SJSA1 (cell line): ENCODE data around the gene BIK. TPM values are rescaled to one million over a fixed set of nuclear protein-coding genes. Genes with fewer than 3 reads are reported as not detected.

Experiments used
- DNase-seq, 2 experiments: peaks; one replicate each; pipeline ENCODE4 v3.0.0-alpha.2; 2015 to 2020; ENCODE audit warnings: low spot score in 2 of 2, low read depth in 1 of 2
- H3K27ac ChIP-seq: fragments of 250-450 bp; sonication (Bioruptor Pico); 2 replicates; pipeline ENCODE4 v1.5.1; 2020; ENCODE audit warnings: mild to moderate bottlenecking, moderate library complexity
- H3K27me3 ChIP-seq: fragments of 250-450 bp; sonication (Bioruptor Pico); replicated peaks from 2 replicates; pipeline ENCODE4 v1.5.1; 2020; ENCODE audit warnings: mild to moderate bottlenecking, moderate library complexity
- H3K36me3 ChIP-seq: fragments of 250-450 bp; sonication (Bioruptor Pico); 2 replicates; pipeline ENCODE4 v1.5.1; 2020; ENCODE audit warnings: mild to moderate bottlenecking
- H3K4me1 ChIP-seq: fragments of 250-450 bp; sonication (Bioruptor Pico); replicated peaks from 2 replicates; pipeline ENCODE4 v1.6.1; 2021; ENCODE audit warnings: mild to moderate bottlenecking
- H3K4me3 ChIP-seq: fragments of 250-450 bp; sonication (Bioruptor Pico); 2 replicates; pipeline ENCODE4 v1.5.1; 2020; ENCODE audit warnings: mild to moderate bottlenecking
- H3K9me3 ChIP-seq: fragments of 250-450 bp; sonication (Bioruptor Pico); replicated peaks from 2 replicates; pipeline ENCODE4 v1.5.1; 2020; ENCODE audit warnings: mild to moderate bottlenecking
- total RNA-seq: library from RNA; depleted of rRNA; stranded (reverse); fragments of >200 nt; shearing (Covaris generic); gene quantifications from 2 replicates; pipeline ENCODE4 v1.2.3, GENCODE V29; 2014; rRNA removed

BIK gene
- total RNA-seq = 1.4 and 2.2 TPM in 2 replicates

GRCh38 chr22:43110444-43110926, at the start of gene BIK:
Gene BIK, plus strand, starts transcription at chr22:43110750. Its CDS starts 13,273 bp downstream, at chr22:43124023.
- DNase-seq = peak; percentile 17 to 65
- Histone ChIP-seq H3K27me3 (peaks cover 18% of the 10 kb centered on the region), H3K4me3 (peak within 1 kb of the TSS; percentile 47), H3K4me1 (peaks cover 14% of the 10 kb centered on the region), H3K36me3 (peaks cover 4% of the 10 kb centered on the region; the same call in 1 of the 2 replicates), H3K27ac (no peak within 1 kb of the TSS), H3K9me3 (peaks cover 4% of the 10 kb centered on the region; the same call in 1 of the 2 replicates)

DNA sequence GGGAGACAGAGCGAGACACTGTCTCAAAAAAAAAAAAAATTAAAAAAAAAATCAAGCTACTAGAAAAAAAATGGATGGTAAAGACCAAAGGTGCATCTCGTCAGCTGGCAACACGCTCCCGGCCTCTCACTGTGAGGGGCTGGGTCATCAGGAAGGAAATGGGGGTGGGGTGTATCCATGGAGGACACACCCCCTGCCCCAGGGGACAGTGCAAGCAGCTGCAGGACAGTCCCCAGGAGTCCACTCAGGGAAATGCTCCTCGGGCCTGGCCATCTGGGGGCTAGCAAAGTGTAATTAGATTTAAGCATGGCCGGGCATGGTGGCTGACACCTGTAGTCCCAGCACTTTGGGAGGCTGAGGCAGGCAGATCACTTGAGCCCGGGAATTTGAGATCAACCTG, 44.4 kb upstream of the BIK start:
- Histone ChIP-seq H3K9me3 (no peaks in the 10 kb centered on the region), H3K4me3 (no peak overlapping the region), H3K36me3 (peaks cover 12% of the 10 kb centered on the region), H3K27ac (peak overlapping the region; percentile 97), H3K4me1 (peaks cover 35% of the 10 kb centered on the region), H3K27me3 (no peaks in the 10 kb centered on the region)
- DNase-seq = no peak

DNA sequence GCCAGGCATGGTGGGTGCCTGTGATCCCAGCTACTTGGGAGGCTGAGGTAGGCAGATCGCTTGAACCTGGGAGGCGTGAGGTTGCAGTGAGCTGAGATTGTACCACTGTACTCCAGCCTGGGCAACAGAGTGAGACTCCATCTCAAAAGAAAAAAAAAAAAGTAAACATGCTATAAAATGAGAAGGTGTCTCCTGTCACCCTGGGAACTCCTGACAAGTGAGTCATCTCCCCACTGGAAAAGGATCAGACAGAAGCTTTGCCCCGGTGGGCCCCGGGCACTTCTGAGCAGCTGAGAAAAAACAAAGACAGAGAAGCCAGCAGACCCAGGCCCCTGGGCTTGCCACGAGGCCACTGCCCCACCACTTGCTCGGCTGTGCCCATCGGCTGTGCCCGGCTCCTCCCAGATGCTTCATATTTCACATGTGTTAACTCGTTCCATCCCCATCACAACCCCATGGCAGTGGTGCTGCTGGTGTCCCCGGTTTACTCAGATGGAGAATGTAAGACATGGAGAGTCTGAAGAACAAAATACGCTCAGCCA, 43.6 kb upstream of the BIK start:
- H3K27ac ChIP-seq = peak overlapping the region; percentile 97
- DNase-seq = peak; percentile 89 to 94

GRCh38 chr22:43077121-43077877, 33.3 kb upstream of the BIK start:
- no peak overlapping the region for H3K4me3 ChIP-seq
- 0 out of 2 replicates have a peak, but pooled peaks cover 2% of the 10 kb centered on the region for H3K36me3 ChIP-seq

More for the DNA sequence above, 43.6 kb upstream of the BIK start:
- no peak overlapping the region for H3K4me3 ChIP-seq
- peaks cover 39% of the 10 kb centered on the region for H3K4me1 ChIP-seq
- H3K27me3 ChIP-seq = no peaks in the 10 kb centered on the region
- peaks cover 12% of the 10 kb centered on the region for H3K36me3 ChIP-seq
- no peaks in the 10 kb centered on the region for H3K9me3 ChIP-seq

GRCh38 chr22:43078522-43078921, 32.0 kb upstream of the BIK start:
- H3K27me3 ChIP-seq = no peaks in the 10 kb centered on the region
- no peak overlapping the region for H3K4me3 ChIP-seq
- H3K4me1 ChIP-seq = no peaks in the 10 kb centered on the region
- H3K36me3 ChIP-seq = no peaks in the 10 kb centered on the region
- no peaks in the 10 kb centered on the region for H3K9me3 ChIP-seq
- DNase-seq = no peak
- no peak overlapping the region for H3K27ac ChIP-seq

More at GRCh38 chr22:43077121-43077877, 33.3 kb upstream of the BIK start:
- DNase-seq = no peak
- no peaks in the 10 kb centered on the region for H3K9me3 ChIP-seq
- no peaks in the 10 kb centered on the region for H3K27me3 ChIP-seq
- H3K27ac ChIP-seq = no peak overlapping the region
- H3K4me1 ChIP-seq = no peaks in the 10 kb centered on the region

DNA sequence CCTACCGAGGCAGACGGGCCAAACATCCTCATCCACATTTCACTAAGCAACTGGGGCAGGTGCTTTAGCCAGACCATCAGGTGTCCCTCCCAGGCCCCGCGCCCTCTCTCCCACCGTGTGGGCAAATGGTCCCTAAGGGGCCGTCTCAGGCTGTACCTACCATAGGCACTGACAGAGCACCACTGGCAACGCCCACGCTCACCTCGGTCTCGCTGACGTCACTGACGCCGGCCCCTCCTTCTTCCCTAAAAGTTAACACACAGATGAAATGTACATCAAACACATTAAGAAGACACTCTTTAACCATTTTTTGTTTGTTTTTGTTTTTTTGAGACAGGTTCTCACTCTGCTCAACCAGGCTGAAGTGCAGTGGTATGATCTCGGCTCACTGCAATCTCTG, 30.8 kb upstream of the BIK start:
- DNase-seq = no peak
- H3K9me3 ChIP-seq = no peaks in the 10 kb centered on the region
- H3K27me3 ChIP-seq = no peaks in the 10 kb centered on the region
- H3K27ac ChIP-seq = no peak overlapping the region
- H3K4me3 ChIP-seq = no peak overlapping the region
- H3K36me3 ChIP-seq = no peaks in the 10 kb centered on the region
- no peaks in the 10 kb centered on the region for H3K4me1 ChIP-seq

- no peak overlapping the region for H3K27ac ChIP-seq
- H3K27me3 ChIP-seq = no peaks in the 10 kb centered on the region
- no peaks in the 10 kb centered on the region for H3K36me3 ChIP-seq
- H3K4me1 ChIP-seq = no peaks in the 10 kb centered on the region
- DNase-seq = no peak
- H3K4me3 ChIP-seq = no peak overlapping the region
- H3K9me3 ChIP-seq = no peaks in the 10 kb centered on the region
Measured at GRCh38 chr22:43080616-43081015, 29.9 kb upstream of the BIK start.

GRCh38 chr22:43081968-43082367, 28.6 kb upstream of the BIK start:
- Histone ChIP-seq H3K4me1 (no peaks in the 10 kb centered on the region), H3K27ac (no peak overlapping the region), H3K4me3 (no peak overlapping the region), H3K9me3 (no peaks in the 10 kb centered on the region), H3K36me3 (no peaks in the 10 kb centered on the region), H3K27me3 (no peaks in the 10 kb centered on the region)
- no peak for DNase-seq

DNA sequence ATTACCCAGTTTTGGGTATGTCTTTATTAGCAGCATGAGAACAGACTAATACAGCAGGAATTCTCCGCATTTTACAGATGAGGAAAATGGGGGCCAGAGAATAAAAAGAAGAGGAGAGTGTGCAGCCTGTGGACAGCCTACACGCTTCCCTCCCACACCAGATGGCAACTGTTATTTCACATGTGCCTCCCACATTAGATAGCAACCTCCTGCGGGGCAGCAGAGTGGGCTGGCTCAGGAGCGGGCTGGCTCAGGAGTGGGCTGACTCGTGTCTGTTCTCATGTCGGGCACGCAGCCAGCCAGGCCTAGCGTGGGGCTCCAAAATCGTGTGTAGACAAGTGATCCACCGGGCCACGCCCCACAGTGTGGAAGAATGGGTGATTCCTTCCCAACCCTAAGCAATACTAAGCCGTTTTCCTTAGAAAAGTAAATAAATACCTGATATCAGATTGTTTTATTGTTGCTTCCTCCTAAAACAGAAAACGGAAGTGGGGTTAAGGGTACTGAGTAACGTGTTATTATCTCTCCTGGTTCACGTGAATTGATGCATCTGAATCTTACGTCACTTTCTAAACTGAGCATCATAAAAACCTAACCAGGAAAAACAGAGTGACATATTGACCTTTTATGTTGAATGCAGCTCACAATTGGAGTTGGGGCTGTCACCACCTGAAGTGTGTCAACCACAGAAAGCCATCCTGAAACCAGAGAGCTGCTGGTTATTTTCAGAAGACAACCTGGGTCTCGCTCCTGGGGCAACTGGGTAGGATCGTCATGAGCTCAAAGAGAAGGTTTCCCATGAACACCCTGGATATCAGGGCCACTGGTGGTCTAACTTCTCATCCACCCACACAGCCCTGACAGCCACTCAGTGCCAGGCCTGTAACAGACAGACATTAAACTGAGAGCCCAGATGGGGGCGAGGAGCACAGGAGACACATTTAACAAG, 24.6 kb upstream of the BIK start:
- peaks cover 4% of the 10 kb centered on the region; the same call in 1 of the 2 replicates for H3K4me1 ChIP-seq
- DNase-seq = no peak

DNA sequence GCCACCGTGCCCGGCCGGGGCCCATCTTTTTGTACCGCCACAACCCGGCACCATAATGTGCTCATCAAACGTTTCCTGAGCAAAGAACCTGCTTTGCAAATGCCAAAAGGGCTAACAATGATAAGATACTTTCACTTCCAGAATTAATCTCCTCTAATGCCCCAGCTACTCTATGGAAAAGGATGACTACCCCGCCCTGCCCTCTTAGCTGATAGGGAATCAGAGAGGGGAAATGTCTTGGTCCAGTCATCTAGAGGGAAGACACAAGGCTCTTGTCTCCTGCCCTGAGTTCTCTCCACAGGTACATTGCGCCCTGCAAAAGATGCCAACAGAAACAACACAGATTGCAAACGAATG, 21.9 kb upstream of the BIK start:
- H3K27ac ChIP-seq = peak overlapping the region; percentile 15; the same call in 1 of the 2 replicates
- no peaks in the 10 kb centered on the region for H3K36me3 ChIP-seq
- peaks cover 4% of the 10 kb centered on the region; the same call in 1 of the 2 replicates for H3K4me1 ChIP-seq
- H3K9me3 ChIP-seq = no peaks in the 10 kb centered on the region
- peak overlapping the region; percentile 71 for H3K4me3 ChIP-seq
- H3K27me3 ChIP-seq = no peaks in the 10 kb centered on the region
- no peak for DNase-seq

More for the DNA sequence above, 24.6 kb upstream of the BIK start:
- Histone ChIP-seq H3K27ac (no peak overlapping the region), H3K27me3 (no peaks in the 10 kb centered on the region), H3K4me3 (no peak overlapping the region), H3K36me3 (no peaks in the 10 kb centered on the region), H3K9me3 (no peaks in the 10 kb centered on the region)

DNA sequence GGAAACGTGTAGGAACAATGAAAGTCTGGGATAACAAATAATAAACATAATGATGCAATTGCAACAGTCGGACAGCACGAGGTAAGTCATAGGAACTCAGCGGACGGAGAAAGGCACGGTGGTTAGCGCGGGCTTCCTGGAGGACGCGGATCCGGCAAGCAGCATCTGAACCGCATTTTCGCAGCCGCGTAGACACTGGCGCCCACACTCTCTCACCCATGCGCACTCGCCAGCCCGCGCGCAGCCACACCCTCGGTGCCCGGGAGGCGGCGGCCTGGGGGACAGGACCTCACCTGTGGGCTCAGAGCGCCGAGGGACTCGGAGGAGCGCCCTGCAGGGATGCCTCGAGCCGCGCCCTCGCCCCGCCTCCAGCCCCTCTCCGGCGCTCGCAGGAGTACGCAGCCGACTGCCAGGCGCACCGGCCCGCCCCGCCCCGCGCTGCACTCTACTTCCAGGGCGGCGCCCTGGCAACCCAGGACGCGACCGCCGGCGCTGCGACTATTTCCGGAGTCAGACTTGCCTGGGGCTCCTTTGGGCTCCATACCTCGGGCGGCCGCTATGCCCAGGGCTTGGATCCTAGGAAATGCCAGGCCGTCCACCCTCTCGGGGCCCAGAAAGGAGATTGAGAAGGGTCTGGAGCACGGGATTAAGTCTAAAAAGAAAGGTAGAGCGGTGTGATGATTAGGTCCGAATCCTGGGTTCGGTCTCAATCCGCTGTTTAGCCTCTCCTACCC, 21.4 kb upstream of the BIK start, which contains the start of gene TTLL1:
TTLL1 (minus strand) TSS at position 408 of the 734 bp plus-strand sequence. CDS start 13,805 bp downstream, outside the sequence.
- peak; percentile 85 to 92 for DNase-seq
- Histone ChIP-seq H3K27me3 (no peaks in the 10 kb centered on the region), H3K9me3 (no peaks in the 10 kb centered on the region), H3K27ac (peak within 1 kb of the TSS; percentile 22; the same call in 1 of the 2 replicates), H3K4me1 (peaks cover 4% of the 10 kb centered on the region; the same call in 1 of the 2 replicates), H3K36me3 (no peaks in the 10 kb centered on the region), H3K4me3 (peak within 1 kb of the TSS; percentile 71)

DNA sequence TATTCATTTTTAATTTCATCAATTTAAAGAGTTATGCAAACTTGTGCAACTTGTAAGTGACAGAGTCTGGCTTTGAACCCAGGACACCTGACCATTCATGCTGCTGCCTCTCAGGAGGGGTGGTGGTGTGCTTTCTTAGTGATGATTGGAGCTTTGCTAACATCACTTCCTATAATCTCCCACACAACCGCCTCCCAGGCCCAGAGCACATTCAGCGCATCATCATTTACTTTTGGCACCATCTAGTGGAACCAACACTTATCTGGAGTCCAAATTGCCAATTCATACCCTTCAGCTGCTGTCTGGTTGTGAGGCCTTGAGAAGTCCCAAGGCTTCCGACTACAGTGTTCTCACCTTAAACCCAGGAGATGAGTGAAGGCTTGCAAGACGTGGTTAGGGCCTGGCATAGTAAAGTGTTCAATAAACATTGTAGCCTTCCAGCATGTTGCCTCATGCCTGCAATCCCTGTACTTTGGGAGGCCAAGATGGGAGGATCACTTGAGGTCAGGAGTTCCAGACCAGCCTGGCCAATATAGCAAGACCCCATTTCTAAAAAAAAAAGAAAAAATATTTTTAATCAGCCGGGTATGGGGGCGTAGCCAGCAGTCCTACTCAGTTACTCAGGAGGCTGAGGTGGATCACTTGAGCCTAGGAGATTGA, 20.3 kb upstream of the BIK start:
- DNase-seq = peak; percentile 77 to 80
- H3K36me3 ChIP-seq = no peaks in the 10 kb centered on the region
- H3K27me3 ChIP-seq = no peaks in the 10 kb centered on the region
- peaks cover 4% of the 10 kb centered on the region; the same call in 1 of the 2 replicates for H3K4me1 ChIP-seq
- H3K27ac ChIP-seq = no peak overlapping the region
- H3K9me3 ChIP-seq = no peaks in the 10 kb centered on the region
- no peak overlapping the region for H3K4me3 ChIP-seq
